Keratinocyte (primary cell): ENCODE results near the gene DRGX.
A peak's percentile ranks its signal among the peaks of the same experiment; 100 is the strongest.

Experiments
- EZH2 ChIP-seq: IDR thresholded peaks from one replicate; pipeline ENCODE4 v1.6.1; 2012; ENCODE audit warnings: inconsistent platforms, mild to moderate bottlenecking, low read length, moderate library complexity
- TF ChIP-seq, protein P1 (sequence below), 3 experiments: IDR thresholded peaks in 1 of 3; conservative IDR thresholded peaks in 1 of 3; optimal IDR thresholded peaks in 1 of 3; 2 replicates in 2 of 3; 3 replicates in 1 of 3; pipeline versions ENCODE3 to v1.5.1; 2011; ENCODE audit warnings: low read length in 3 of 3, mild to moderate bottlenecking in 3 of 3, moderate library complexity in 2 of 3, control low read depth in 1 of 3, inconsistent platforms in 1 of 3; ENCODE audit not compliant: insufficient read depth in 2 of 3; ENCODE audit errors: extremely low read depth in 1 of 3

DNA sequence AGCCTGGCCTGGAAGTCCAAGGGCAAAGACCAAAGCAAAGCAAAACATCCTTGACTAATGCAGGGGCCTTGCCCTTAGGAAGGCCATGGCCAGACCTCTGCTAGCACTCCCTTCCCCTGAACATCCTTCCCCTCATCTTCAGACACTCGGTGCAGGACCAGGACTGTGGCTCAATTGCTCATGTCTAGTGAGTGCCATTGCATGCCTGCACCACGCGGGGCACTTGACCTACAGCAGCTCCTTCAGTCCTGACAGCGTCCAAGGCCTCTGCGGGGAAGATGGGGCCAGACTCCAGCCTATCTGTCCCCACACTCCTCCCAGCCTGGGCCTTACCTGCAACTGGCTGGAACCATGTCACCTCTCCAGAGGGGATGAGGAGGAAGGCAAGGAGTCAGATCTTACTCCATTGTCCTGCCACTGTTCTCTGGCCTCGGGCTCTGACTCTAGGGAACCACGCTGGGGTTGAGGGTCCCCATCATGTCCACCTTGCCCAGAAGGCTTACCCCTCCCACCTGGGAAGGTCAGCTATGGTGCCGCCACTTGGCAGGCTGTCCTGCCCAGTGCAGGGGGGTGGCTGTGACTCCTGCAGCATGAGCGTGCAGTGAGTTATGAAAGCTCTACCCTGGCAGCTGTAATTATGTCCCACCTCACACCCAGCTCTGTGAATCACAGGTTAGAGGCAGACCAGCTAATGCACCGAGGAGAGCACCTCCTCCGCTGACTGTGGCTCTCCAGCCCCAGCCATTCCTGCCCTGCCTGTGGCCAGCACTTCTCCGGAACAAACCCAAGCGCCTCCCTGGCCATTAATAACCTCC, 16.1 kb downstream of the DRGX start:
- TF ChIP-seq, protein P1, sequence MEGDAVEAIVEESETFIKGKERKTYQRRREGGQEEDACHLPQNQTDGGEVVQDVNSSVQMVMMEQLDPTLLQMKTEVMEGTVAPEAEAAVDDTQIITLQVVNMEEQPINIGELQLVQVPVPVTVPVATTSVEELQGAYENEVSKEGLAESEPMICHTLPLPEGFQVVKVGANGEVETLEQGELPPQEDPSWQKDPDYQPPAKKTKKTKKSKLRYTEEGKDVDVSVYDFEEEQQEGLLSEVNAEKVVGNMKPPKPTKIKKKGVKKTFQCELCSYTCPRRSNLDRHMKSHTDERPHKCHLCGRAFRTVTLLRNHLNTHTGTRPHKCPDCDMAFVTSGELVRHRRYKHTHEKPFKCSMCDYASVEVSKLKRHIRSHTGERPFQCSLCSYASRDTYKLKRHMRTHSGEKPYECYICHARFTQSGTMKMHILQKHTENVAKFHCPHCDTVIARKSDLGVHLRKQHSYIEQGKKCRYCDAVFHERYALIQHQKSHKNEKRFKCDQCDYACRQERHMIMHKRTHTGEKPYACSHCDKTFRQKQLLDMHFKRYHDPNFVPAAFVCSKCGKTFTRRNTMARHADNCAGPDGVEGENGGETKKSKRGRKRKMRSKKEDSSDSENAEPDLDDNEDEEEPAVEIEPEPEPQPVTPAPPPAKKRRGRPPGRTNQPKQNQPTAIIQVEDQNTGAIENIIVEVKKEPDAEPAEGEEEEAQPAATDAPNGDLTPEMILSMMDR (optimal IDR thresholded peaks at IDR 0.05 in 1 of 3, IDR thresholded peaks at IDR 0.05 in 1 of 3, conservative IDR thresholded peaks at IDR 0.05 in 1 of 3; ENCODE audit: extremely low read depth in 1 of 3, insufficient read depth in 2 of 3, low read length in 3 of 3), result peak in 2 of 3 experiments; percentile 40 to 52
- TF ChIP-seq EZH2, result no peak
